ENCODE measurements around the gene DEK.
"Not testable (repeated sequence)": the region's sequence is repeated elsewhere in the genome, so short reads cannot be mapped to it uniquely, and the experiment has no call there.

DEK gene

GRCh38 chr6:18187701-18188100 is 76.6 kb downstream of the DEK start:
- DNase-seq, result no peak

GRCh38 chr6:18186540-18187250 is 77.6 kb downstream of the DEK start:
- no peak for DNase-seq

GRCh38 chr6:18186033-18186432 is 78.3 kb downstream of the DEK start:
- no peak for DNase-seq

GRCh38 chr6:18185624-18186023 is 78.7 kb downstream of the DEK start:
- no peak for DNase-seq

GRCh38 chr6:18183766-18184165 is 80.6 kb downstream of the DEK start:
- DNase-seq, result no peak

GRCh38 chr6:18182568-18182967 is 81.8 kb downstream of the DEK start:
- no peak for DNase-seq

GRCh38 chr6:18179770-18180356 is 84.5 kb downstream of the DEK start:
- no peak for DNase-seq

- no peak for DNase-seq
Observed at GRCh38 chr6:18178960-18179615, 85.2 kb downstream of the DEK start.

GRCh38 chr6:18177286-18177965 is 86.9 kb downstream of the DEK start:
- DNase-seq, result no peak

GRCh38 chr6:18176198-18176597 is 88.1 kb downstream of the DEK start:
- not testable (repeated sequence) for DNase-seq

All from NCI-H1694 treated with DMSO at 0.1 percent for 48 hours (cell line).